GM12874 (cell line): Measurements from ENCODE around the gene ATP8B4.

Experiments
- TF ChIP-seq, protein P1 (sequence below): IDR thresholded peaks from 2 replicates; pipeline ENCODE4 v1.5.1; 2011; ENCODE audit warnings: low read depth, mild to moderate bottlenecking, control low read depth, low read length, moderate library complexity; ENCODE audit not compliant: insufficient read depth

Gene ATP8B4

DNA sequence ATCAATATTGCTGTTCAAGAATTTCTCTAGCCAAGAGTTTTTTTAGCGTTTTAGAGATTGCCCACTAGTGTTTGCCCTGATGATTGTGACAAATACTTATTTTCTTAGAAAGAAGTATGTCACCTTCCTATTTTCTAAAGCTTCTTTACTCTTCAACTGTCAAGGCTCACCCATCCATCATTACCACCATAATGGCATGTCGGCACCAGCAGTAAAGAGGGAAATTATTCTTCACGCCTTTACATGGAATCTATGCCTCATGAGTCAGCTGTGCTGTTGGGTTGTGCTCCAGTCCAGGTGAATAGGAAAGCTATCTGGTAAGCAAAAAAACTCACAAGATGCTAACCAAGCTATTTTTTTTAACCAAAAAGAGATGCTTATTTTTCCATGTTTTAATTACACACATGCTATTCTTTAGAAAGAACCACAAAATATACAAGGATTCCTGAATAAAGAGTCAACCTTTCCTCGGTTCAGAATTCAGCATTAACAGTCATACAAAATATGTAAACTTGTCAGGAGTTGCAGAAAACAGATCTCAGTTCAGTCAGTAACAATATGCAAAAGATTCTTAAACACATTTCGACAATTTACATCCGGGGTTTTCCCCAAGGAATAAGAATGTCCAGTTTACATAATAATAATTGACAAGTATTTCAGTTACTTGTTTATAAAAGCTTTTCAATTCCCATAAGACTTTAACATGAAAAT lies 128.0 kb downstream of the ATP8B4 start:
- TF ChIP-seq, protein P1, sequence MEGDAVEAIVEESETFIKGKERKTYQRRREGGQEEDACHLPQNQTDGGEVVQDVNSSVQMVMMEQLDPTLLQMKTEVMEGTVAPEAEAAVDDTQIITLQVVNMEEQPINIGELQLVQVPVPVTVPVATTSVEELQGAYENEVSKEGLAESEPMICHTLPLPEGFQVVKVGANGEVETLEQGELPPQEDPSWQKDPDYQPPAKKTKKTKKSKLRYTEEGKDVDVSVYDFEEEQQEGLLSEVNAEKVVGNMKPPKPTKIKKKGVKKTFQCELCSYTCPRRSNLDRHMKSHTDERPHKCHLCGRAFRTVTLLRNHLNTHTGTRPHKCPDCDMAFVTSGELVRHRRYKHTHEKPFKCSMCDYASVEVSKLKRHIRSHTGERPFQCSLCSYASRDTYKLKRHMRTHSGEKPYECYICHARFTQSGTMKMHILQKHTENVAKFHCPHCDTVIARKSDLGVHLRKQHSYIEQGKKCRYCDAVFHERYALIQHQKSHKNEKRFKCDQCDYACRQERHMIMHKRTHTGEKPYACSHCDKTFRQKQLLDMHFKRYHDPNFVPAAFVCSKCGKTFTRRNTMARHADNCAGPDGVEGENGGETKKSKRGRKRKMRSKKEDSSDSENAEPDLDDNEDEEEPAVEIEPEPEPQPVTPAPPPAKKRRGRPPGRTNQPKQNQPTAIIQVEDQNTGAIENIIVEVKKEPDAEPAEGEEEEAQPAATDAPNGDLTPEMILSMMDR: no peak

DNA sequence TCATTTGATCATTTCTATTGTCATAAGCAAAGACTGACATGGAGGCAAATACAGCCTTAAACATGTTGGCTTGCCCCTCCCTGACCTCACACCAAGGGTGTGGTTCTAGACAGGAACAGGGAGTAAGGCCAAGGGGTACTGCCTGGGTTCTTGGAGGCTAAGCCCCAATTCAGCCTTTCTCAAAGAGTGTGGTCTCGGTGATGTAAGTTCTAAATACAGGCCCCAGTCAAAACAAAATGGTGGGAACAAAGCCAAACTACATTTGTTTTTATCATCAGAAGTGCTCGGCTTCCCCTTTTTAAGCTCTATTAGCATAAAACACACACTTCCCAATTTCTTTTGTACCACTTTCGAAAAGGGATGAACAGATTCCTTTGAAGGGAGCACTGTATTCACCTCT lies 129.5 kb downstream of the ATP8B4 start:
- TF ChIP-seq, protein P1: no peak

DNA sequence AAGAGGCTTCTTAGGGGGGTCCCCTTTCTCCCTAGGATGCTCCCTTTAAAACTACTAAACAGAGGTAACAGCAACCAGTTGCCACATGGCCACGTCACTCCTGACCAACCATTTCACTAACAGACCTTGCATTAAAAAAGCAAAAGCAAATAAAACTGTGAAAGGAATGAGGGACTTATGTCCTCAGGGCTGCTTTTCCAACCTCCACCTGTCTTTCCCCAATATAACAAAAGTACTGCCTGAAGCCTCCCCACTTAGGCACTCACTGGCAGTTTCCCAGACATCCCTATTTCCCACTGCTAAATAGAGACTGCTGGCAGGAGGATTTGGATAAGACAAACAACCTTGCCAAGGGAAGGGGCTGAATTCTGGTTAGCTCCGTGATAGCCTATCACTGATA lies 130.3 kb downstream of the ATP8B4 start:
- TF ChIP-seq, protein P1: no peak

DNA sequence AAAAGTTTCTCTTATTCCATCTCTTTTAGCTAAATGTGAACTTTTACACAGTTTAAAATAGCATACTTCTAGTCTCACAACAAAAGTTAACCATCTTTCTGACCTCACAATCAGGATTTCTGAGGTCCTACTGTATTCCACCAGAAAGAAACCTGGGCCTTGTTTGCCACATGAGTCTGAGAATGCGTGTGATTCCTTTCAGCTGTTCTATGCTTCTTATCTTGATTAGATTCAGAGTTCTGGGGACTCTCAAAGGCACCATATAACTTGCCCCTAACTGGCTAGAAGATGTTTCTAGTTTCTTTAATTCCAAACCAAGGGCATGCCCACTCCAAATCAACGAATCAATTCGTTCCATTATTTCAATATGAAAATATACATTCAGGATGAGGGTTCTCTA lies 131.1 kb downstream of the ATP8B4 start:
- TF ChIP-seq, protein P1: no peak

DNA sequence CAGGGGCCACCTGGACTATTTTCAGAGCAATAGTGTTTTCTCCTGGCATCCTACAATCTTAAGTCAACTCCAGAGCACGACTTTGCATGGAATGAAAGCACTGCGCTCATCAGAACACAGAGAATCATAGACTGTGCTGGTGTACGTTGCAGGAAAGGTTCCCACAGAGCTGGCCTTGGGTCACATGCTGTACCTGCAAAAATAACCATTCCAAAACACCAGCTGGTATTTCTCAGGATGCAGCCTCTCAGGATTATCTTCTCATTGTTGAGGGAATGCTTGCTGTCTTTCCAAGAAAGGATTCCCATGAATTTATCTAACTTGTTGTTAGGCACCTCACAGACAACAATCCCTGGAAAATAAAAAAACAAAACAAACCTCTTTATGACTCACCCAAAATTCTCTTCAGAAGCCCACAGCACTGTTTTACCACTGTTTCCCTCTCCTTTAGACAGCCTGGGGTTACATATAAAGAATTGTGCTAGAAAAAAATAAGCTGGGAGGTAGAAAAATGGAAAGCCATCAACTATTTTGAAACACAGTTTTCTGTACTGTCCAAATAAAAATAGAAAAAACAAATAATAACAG lies 131.7 kb downstream of the ATP8B4 start:
- TF ChIP-seq, protein P1: no peak

DNA sequence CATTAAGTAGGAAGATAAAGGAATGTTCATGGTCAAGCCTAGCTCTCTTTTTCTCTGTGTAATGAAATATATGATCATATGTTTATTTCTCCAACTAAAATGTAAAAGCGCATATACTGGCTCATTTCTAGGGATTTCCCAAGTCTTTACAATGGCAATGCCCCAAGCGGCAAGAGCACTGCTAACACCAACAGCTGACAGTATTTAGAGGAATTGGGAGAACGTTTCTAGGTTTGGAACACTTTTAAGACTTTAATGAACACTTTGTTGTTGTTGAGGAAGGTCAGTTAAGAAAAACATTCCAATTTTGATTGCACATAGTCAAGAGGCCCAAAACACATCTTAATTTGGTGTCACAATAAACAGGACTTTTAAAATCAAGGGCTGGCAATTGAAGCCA lies 132.7 kb downstream of the ATP8B4 start:
- TF ChIP-seq, protein P1: no peak

DNA sequence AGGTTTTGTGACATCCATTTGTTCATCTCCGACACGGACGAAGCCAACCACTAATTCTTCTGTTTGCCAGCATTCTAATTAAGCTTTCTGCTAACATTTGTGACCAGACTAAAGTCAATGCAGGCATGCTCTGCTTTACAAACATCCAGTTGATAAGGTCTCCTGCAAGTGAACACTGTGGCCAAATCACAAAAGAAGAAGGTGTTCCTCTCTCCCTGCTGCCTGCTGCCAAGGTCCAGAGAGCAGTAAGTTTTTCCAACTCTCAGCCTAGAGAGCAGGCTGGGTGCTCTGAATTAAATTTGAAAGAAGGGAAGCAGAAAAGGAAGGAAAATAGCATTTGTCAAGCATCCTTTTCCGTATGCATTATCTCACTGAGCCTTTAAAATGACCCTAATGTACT lies 133.6 kb downstream of the ATP8B4 start:
- TF ChIP-seq, protein P1: no peak
